OCI-M2 (cell line): Measurements from ENCODE around the gene CDR2L.
A peak's percentile ranks its signal among the peaks of the same experiment; 100 is the strongest.
"Not testable (repeated sequence)": the region's sequence is repeated elsewhere in the genome, so short reads cannot be mapped to it uniquely, and the experiment has no call there.

Experiments used
- DNase-seq: peaks from one replicate; lab custom pipeline; 2025; ENCODE audit not compliant: unreplicated experiment; lab: John Stamatoyannopoulos, UW

Gene CDR2L

GRCh38 chr17:75036643-75037268, 49.3 kb downstream of the CDR2L start:
- DNase-seq: no peak

DNA sequence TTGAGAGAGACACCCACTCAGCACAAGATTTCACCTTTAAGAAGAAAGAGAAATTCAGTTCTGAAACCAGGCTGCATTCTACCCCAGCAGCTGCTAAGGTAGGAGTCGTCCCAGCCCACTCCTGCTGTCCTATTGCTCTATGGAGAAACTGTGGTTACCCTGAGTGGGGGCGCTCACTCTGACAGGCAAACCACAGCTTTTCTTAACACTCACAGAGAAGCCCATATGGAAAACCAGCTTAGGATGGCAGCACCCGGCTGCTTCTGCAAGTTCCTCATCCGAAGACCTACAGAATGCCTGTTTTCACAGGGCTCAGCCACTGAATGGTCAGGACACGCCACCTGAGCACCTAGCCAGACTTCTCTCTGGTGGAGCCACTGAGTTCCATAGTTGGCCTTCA, 51.8 kb downstream of the CDR2L start:
- DNase-seq: no peak

DNA sequence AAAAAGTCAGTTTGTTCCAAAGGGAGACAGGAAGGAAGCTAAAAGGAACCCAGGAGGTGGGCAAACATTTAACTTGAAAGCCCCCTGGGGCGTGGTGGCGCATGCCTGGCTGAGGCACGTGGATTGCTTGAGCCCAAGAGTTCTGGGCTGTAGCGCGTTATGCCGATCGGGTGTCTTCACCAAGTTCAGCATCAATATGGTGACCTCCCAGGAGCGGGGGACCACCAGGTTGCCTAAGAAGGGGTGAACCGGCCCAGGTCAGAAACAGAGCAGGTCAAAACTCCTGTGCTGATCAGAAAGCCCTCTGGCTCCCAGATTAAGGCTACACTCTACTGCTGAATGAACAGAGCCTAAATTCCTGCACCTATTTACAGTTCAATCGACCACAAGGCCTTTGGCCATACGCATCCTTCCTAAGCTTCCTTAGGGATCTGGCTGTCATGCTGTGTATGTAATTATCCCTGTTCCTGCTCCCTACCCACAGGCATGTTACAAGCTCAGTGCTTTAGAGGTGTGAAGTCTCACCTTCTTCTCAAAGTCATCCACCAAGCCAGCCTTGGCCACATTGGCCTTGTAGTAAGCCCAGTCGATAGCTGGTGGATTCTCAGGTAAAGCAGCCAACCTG, 54.3 kb downstream of the CDR2L start:
- DNase-seq: no peak

- not testable (repeated sequence) for DNase-seq
Measured at GRCh38 chr17:75043789-75044188, 56.4 kb downstream of the CDR2L start.

- DNase-seq: no peak
Measured at GRCh38 chr17:75044716-75045115, 57.3 kb downstream of the CDR2L start.

DNA sequence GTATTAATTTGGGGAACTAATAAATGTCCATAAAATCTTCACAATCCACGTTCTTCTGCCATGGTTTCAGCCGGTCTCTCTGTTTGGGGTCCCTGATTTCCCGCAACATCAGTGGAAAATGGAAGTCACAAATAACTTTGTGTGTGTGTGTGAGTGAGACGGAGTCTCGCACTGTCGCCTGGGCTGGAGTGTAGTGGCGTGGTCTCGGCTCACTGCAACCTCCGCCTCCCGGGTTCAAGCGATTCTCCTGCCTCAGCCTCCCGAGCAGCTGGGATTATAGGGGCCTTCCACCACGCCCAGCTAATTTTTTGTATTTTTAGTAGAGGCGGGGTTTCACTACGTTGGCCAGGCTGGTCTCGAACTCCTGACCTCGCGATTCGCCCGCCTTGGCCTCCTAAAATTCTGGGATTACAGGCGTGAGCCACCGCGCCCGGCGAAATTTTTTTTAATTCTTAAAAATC, 58.5 kb downstream of the CDR2L start:
- DNase-seq: not testable (repeated sequence)

- DNase-seq: peak; percentile 57
Measured at GRCh38 chr17:75046407-75047289, 59.2 kb downstream of the CDR2L start, which contains the start of the genes ATP5PD and KCTD2. Gene ATP5PD, minus strand, starts transcription at chr17:75046969. Its CDS starts 4,319 bp downstream, at chr17:75042650. Gene KCTD2, plus strand, starts transcription at chr17:75047225. Its CDS starts 26 bp downstream, at chr17:75047251.

DNA sequence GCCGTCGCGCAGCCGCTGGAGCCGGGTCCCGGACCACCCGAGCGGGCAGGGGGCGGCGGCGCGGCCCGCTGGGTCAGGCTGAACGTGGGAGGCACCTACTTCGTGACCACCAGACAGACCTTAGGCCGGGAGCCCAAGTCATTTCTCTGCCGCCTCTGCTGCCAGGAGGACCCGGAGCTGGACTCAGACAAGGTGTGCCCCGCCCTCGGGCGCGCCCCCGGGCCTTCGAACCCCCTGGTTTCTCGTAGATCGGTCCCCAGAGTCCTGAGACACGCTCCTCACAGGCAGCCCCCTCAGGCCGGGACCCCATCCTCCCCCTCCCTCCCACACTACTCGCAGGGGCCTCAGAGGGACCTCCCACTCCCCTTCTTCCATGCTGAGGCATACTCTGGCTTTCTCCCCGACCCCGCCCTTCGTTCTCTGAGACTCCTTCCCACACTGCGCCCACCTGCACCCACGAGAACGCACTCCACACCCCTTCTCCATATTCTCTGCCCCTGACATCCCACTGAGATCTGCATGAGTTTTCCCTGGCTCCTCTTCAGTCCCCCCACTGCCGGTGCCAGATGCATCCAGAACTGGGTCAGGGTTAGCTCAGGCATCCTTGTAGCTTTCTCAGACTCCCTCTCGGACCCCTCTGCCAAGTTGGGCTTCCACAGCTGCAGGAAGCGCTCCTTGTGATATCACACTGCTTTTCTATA, 60.1 kb downstream of the CDR2L start:
- no peak for DNase-seq

DNA sequence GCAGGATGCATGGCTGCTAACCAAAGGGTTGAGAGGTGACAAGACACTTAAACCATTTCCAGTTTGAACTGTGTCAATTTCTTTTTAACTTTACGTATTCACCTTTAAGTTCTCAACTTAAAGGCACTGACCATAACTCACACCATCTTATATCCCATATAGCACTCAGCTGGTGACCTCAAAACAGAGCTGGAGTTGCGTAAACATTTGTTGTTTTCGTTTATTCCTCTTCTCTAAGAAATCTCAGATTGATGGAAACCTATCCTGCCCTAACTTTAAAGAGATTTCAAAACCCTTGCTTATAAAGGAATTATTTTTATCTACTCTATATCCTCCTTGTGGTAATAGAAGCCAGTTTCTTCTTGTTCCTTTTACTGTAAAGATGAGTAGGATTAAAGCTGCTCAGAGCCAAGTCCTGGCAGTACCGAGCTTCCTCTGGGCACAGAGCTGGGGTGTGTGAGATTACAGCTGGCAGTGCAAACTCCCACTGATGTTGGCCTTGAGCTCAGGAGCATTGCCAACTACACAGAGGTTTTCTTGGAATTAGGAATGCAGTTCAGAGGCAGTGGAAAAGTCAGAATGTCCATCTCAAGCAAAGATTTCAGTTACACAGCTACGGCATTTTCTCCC, 60.9 kb downstream of the CDR2L start:
- no peak for DNase-seq

DNA sequence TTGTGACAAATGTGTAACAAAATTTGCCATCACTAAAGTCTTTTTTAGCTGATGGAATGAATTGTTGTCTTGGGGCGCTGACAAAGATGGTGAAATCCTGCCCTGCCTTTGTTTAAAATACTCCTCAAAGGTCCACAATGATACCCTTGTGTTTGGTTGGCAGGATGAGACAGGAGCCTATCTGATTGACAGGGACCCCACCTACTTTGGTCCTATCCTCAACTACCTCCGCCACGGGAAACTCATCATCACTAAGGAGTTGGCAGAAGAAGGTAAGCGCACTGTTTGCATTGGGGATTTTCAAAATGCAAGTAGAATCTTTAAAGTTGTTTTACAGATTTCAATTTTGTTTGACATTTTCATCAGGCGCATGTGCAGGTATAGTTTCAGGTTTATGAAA, 61.6 kb downstream of the CDR2L start:
- DNase-seq: no peak

- no peak for DNase-seq
Measured at GRCh38 chr17:75049706-75050105, 62.3 kb downstream of the CDR2L start.

DNA sequence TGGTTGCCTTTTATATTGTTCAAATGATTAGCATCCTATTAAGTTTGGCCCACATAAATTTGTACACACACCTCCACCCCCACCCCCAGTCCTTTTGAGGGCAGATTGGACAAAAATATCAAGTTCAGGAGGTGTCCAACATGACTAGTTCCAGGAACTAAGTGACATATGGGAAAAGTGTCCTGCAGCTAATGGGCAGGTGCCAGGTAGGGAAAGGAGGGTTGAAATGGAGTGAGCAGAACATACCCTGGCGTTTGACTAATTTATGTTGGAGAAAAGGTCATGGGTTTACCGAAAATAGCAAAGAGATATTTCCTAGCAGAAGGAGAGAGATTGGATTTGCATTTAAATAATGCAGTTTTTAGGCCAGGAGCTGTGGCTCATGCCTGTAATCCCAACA, 64.5 kb downstream of the CDR2L start:
- DNase-seq: no peak
